Smooth muscle cell (in vitro differentiated cells): ENCODE data around the gene HSD17B2. TPM values are rescaled to one million over a fixed set of nuclear protein-coding genes. Genes with fewer than 3 reads are reported as not detected.
A peak's percentile ranks its signal among the peaks of the same experiment; 100 is the strongest.

ENCODE experiments used
- DNase-seq: peaks from one replicate; lab custom pipeline; 2025; ENCODE audit not compliant: unreplicated experiment; lab: John Stamatoyannopoulos, UW
- H2AFZ ChIP-seq: fragments of 200-600 bp; sonication (generic); 2 replicates; pipeline ENCODE4 v1.6.0; 2016; ENCODE audit warnings: antibody characterized with exemption, low read depth, mild to moderate bottlenecking
- H3F3A ChIP-seq: fragments of 200-600 bp; sonication (generic); 2 replicates; pipeline ENCODE4 v1.6.0; 2017; ENCODE audit warnings: antibody characterized with exemption, low read depth
- H3K27ac ChIP-seq: fragments of 200-600 bp; sonication (generic); 2 replicates; pipeline ENCODE4 v1.5.1; 2016; ENCODE audit warnings: low read depth, mild to moderate bottlenecking
- H3K27me3 ChIP-seq: fragments of 200-600 bp; sonication (generic); 2 replicates; pipeline ENCODE4 v1.6.1; 2016; ENCODE audit warnings: low read depth, mild to moderate bottlenecking
- H3K36me3 ChIP-seq: fragments of 200-600 bp; sonication (generic); 2 replicates; pipeline ENCODE4 v1.5.1; 2016; ENCODE audit warnings: low read depth
- H3K4me1 ChIP-seq: fragments of 200-600 bp; sonication (generic); 2 replicates; pipeline ENCODE4 v1.5.1; 2016; ENCODE audit warnings: low read depth
- H3K4me2 ChIP-seq: fragments of 200-600 bp; sonication (generic); 2 replicates; pipeline ENCODE4 v1.6.0; 2016; ENCODE audit warnings: mild to moderate bottlenecking
- H3K4me3 ChIP-seq: fragments of 200-600 bp; sonication (generic); 2 replicates; pipeline ENCODE4 v1.5.1; 2016; ENCODE audit warnings: mild to moderate bottlenecking
- H3K79me2 ChIP-seq: fragments of 200-600 bp; sonication (generic); 2 replicates; pipeline ENCODE4 v1.6.0; 2016; ENCODE audit warnings: low read depth, mild to moderate bottlenecking
- H3K9ac ChIP-seq: fragments of 200-600 bp; sonication (generic); 2 replicates; pipeline ENCODE4 v1.6.0; 2016; ENCODE audit warnings: low read depth
- H3K9me3 ChIP-seq: fragments of 200-600 bp; sonication (generic); replicated peaks from 2 replicates; pipeline ENCODE4 v1.5.1; 2016; ENCODE audit warnings: low read depth
- H4K20me1 ChIP-seq: fragments of 200-600 bp; sonication (generic); 2 replicates; pipeline ENCODE4 v1.6.0; 2016; ENCODE audit warnings: low read depth
- WGBS: methylation state at CpG from one replicate; pipeline ENCODE4 v1.1.7; 2016; ENCODE audit warnings: low lambda C conversion rate; 5-methylcytosine and 5-hydroxymethylcytosine counted together
- polyA plus RNA-seq: library from polyadenylated mRNA; unstranded; fragments of >200 nt; fragmentation: Nextera tagmentation; extraction: Ambion mirVana; gene quantifications from 2 replicates; pipeline ENCODE4 v1.2.1, GENCODE V29; 2016
- total RNA-seq: library from RNA; depleted of rRNA; stranded (reverse); fragments of >200 nt; gene quantifications from 2 replicates; pipeline ENCODE4 v1.2.3, GENCODE V29; 2014
- TF ChIP-seq, protein P1 (sequence below): fragments of 200-600 bp; sonication (generic); IDR thresholded peaks from 2 replicates; pipeline ENCODE4 v1.5.1; 2017; ENCODE audit warnings: borderline replicate concordance, mild to moderate bottlenecking, antibody characterized with exemption; ENCODE audit not compliant: insufficient read depth, poor library complexity, severe bottlenecking

Gene HSD17B2
- total and polyA plus RNA-seq, 2 experiments from 2014 or later: 21.8 to 33.9 TPM

GRCh38 chr16:82011199-82011641 lies 23.8 kb upstream of the HSD17B2 start, which contains the start of gene SDR42E1:
SDR42E1 (minus strand) TSS chr16:82011470; CDS start chr16:82000858, 10,612 bp downstream.
- no peak for DNase-seq

GRCh38 chr16:82013139-82013538 lies 21.9 kb upstream of the HSD17B2 start:
- no peaks in the 10 kb centered on the region for H4K20me1 ChIP-seq
- H3K9me3 ChIP-seq: no peaks in the 10 kb centered on the region
- no peak overlapping the region for H3K4me2 ChIP-seq
- no peaks in the 10 kb centered on the region for H3K79me2 ChIP-seq
- 88% methylated on average over 2 of the region's 2 CpGs for WGBS
- no peak for DNase-seq
- H3K27ac ChIP-seq: no peak overlapping the region
- H3K27me3 ChIP-seq: no peaks in the 10 kb centered on the region
- no peaks in the 10 kb centered on the region for H3F3A ChIP-seq
- TF ChIP-seq, protein P1, sequence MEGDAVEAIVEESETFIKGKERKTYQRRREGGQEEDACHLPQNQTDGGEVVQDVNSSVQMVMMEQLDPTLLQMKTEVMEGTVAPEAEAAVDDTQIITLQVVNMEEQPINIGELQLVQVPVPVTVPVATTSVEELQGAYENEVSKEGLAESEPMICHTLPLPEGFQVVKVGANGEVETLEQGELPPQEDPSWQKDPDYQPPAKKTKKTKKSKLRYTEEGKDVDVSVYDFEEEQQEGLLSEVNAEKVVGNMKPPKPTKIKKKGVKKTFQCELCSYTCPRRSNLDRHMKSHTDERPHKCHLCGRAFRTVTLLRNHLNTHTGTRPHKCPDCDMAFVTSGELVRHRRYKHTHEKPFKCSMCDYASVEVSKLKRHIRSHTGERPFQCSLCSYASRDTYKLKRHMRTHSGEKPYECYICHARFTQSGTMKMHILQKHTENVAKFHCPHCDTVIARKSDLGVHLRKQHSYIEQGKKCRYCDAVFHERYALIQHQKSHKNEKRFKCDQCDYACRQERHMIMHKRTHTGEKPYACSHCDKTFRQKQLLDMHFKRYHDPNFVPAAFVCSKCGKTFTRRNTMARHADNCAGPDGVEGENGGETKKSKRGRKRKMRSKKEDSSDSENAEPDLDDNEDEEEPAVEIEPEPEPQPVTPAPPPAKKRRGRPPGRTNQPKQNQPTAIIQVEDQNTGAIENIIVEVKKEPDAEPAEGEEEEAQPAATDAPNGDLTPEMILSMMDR: no peak
- no peaks in the 10 kb centered on the region for H3K4me1 ChIP-seq
- no peaks in the 10 kb centered on the region for H3K36me3 ChIP-seq
- no peak overlapping the region for H3K9ac ChIP-seq
- no peak overlapping the region for H3K4me3 ChIP-seq
- H2AFZ ChIP-seq: no peak overlapping the region

More at GRCh38 chr16:82011199-82011641, 23.8 kb upstream of the HSD17B2 start, which contains the start of gene SDR42E1:
- TF ChIP-seq, protein P1: no peak
- Histone ChIP-seq H3K9me3 (no peaks in the 10 kb centered on the region), H3K4me1 (no peaks in the 10 kb centered on the region), H3K79me2 (no peaks in the 10 kb centered on the region), H3K4me3 (no peak within 1 kb of the TSS), H2AFZ (no peak within 1 kb of the TSS), H3K9ac (no peak within 1 kb of the TSS), H3F3A (no peaks in the 10 kb centered on the region), H3K27ac (no peak within 1 kb of the TSS), H3K36me3 (no peaks in the 10 kb centered on the region), H3K27me3 (no peaks in the 10 kb centered on the region), H4K20me1 (no peaks in the 10 kb centered on the region), H3K4me2 (no peak within 1 kb of the TSS)
- 97% methylated on average over 32 of the region's 32 CpGs for whole genome bisulfite sequencing

DNA sequence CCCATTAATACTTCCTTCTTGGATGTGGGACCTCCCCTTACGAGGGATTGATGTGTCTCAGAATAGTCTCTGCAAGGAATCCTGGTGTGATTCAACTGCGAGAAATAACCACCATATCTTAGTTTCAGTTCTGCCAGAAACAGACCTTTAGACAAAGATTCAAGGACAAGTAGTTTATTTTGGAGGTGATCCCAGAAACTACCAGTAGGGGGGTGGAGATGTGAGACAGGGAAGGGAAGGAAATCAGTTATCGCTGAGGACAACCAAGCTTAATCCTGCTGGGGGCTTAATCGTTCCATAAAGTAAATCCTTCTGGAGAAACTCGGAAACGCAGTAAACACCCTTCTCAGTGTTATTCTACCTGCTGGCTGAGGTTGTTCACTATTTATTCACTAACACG lies 18.8 kb upstream of the HSD17B2 start:
- Histone ChIP-seq H3K9me3 (no peaks in the 10 kb centered on the region), H3K36me3 (no peaks in the 10 kb centered on the region), H3K9ac (no peak overlapping the region), H2AFZ (no peak overlapping the region), H3F3A (no peaks in the 10 kb centered on the region), H3K27me3 (peaks cover 16% of the 10 kb centered on the region), H4K20me1 (no peaks in the 10 kb centered on the region), H3K4me3 (no peak overlapping the region), H3K27ac (no peak overlapping the region), H3K4me1 (no peaks in the 10 kb centered on the region), H3K79me2 (no peaks in the 10 kb centered on the region), H3K4me2 (no peak overlapping the region)
- TF ChIP-seq, protein P1: peak; percentile 21
- 60% methylated on average over 7 of the region's 7 CpGs for WGBS
- DNase-seq: no peak

DNA sequence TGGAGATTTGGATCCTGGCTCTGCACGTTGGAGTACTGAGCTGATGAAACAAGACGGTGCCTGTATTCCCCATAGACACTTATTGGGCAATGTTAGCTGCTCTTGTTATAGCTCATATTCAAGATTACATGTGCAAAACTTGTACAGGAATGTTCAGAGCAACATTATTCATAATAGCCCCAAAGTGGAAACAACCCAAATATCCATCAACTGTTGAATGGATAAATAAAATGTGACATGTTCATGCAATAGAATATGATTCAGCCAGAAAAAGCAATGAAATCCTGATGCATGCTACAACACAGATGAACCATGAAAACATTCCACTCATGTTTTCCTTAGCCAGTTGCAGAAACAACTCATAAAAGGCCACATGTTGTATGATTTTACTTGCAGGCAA lies 18.1 kb upstream of the HSD17B2 start:
- Histone ChIP-seq H3K9me3 (no peaks in the 10 kb centered on the region), H3K4me1 (no peaks in the 10 kb centered on the region), H3K79me2 (no peaks in the 10 kb centered on the region), H3K27me3 (peaks cover 16% of the 10 kb centered on the region), H4K20me1 (no peaks in the 10 kb centered on the region), H3K4me2 (no peak overlapping the region), H3K36me3 (no peaks in the 10 kb centered on the region), H3F3A (no peaks in the 10 kb centered on the region), H3K27ac (no peak overlapping the region), H3K4me3 (no peak overlapping the region), H3K9ac (no peak overlapping the region), H2AFZ (no peak overlapping the region)
- no peak for DNase-seq
- WGBS: 72% methylated on average over 2 of the region's 2 CpGs
- TF ChIP-seq, protein P1: no peak
